ENCODE measurements around the gene STIP1. TPM values are rescaled to one million over a fixed set of nuclear protein-coding genes. Genes with fewer than 3 reads are reported as not detected.

Gene STIP1
- total RNA-seq, 2 donors from 2014 or later = 95.5 to 232 TPM

- H3K4me3 ChIP-seq = no peak overlapping the region
- H3K27ac ChIP-seq = no peak overlapping the region
- DNase-seq = no peak
- intact Hi-C loops (cut with DNase I) = no loop called here
- no peaks in the 10 kb centered on the region for H3K36me3 ChIP-seq
- no peak overlapping the region for H3K9ac ChIP-seq (ENCODE audit: low read depth in 2 of 2, low read length in 2 of 2)
- H3K4me1 ChIP-seq = no peaks in the 10 kb centered on the region
- no peaks in the 10 kb centered on the region for H3K27me3 ChIP-seq
- no peaks in the 10 kb centered on the region for H3K9me3 ChIP-seq
- TF ChIP-seq CTCF (IDR thresholded peaks at IDR 0.05) = no peak
These were observed 32.8 kb downstream of the STIP1 start for GRCh38 chr11:64218628-64219353.

GRCh38 chr11:64219354-64219684 is 33.3 kb downstream of the STIP1 start:
- Histone ChIP-seq H3K27me3 (no peaks in the 10 kb centered on the region), H3K9ac (ENCODE audit: low read depth in 2 of 2, low read length in 2 of 2) (no peak overlapping the region), H3K36me3 (no peaks in the 10 kb centered on the region), H3K4me1 (no peaks in the 10 kb centered on the region), H3K27ac (no peak overlapping the region), H3K4me3 (no peak overlapping the region), H3K9me3 (no peaks in the 10 kb centered on the region)
- intact Hi-C loops (cut with DNase I) = no loop called here
- no peak for DNase-seq
- no peak for TF ChIP-seq CTCF (IDR thresholded peaks at IDR 0.05)

GRCh38 chr11:64219755-64220154 is 33.8 kb downstream of the STIP1 start:
- Histone ChIP-seq H3K27ac (no peak overlapping the region), H3K36me3 (no peaks in the 10 kb centered on the region), H3K9ac (ENCODE audit: low read depth in 2 of 2, low read length in 2 of 2) (no peak overlapping the region), H3K4me1 (peaks cover under 1% of the 10 kb centered on the region), H3K4me3 (no peak overlapping the region), H3K27me3 (no peaks in the 10 kb centered on the region), H3K9me3 (no peaks in the 10 kb centered on the region)
- no peak for TF ChIP-seq CTCF (IDR thresholded peaks at IDR 0.05)
- intact Hi-C loops (cut with DNase I) = no loop called here
- DNase-seq = no peak

GRCh38 chr11:64220271-64220670 is 34.3 kb downstream of the STIP1 start:
- no peak overlapping the region for H3K4me3 ChIP-seq
- H3K9me3 ChIP-seq = no peaks in the 10 kb centered on the region
- no peak overlapping the region for H3K27ac ChIP-seq
- no peaks in the 10 kb centered on the region for H3K36me3 ChIP-seq
- H3K9ac ChIP-seq (ENCODE audit: low read depth in 2 of 2, low read length in 2 of 2) = no peak overlapping the region
- peaks cover 5% of the 10 kb centered on the region for H3K4me1 ChIP-seq
- no peak for TF ChIP-seq CTCF (IDR thresholded peaks at IDR 0.05)
- no peak for DNase-seq
- intact Hi-C loops (cut with DNase I) = no loop called here
- H3K27me3 ChIP-seq = no peaks in the 10 kb centered on the region

- Histone ChIP-seq H3K9me3 (no peaks in the 10 kb centered on the region), H3K36me3 (no peaks in the 10 kb centered on the region), H3K4me1 (peaks cover 7% of the 10 kb centered on the region), H3K27me3 (no peaks in the 10 kb centered on the region), H3K27ac (no peak overlapping the region), H3K9ac (ENCODE audit: low read depth in 2 of 2, low read length in 2 of 2) (no peak overlapping the region), H3K4me3 (no peak overlapping the region)
- DNase-seq = no peak
- TF ChIP-seq CTCF (IDR thresholded peaks at IDR 0.05) = no peak
- intact Hi-C loops (cut with DNase I) = no loop called here
These were observed 34.8 kb downstream of the STIP1 start for GRCh38 chr11:64220798-64221197.

All from colonic mucosa (tissue), 4 donors.